ENCODE data around the gene MAPK8IP3. TPM values are rescaled to one million over a fixed set of nuclear protein-coding genes. Genes with fewer than 3 reads are reported as not detected.

MAPK8IP3 gene
- total RNA-seq, 2 donors from 2014 or later: 59.9 to 106 TPM

DNA sequence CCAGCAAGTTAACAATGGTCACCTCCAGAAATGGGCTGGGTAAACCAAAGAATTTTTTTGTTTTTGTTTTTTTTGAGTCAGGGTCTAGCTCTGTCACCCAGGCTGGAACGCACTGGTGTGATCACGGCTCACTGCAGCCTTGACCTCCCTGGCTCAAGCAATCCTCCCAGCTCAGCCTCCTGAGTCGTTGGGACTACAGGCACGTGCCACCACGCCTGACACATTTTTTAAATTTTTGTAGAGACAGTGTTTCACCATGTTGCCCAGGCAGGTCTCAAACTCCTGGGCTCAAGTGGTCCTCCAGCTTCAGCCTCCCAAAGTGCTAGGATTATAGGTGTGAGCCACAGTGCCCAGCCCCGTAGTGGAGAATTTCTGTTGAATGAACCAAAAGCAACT, 74.7 kb downstream of the MAPK8IP3 start:
- no peak for ATAC-seq (replicated peaks)
- Mint-ChIP-seq H3K4me3 (peak overlapping the region; percentile 89), H3K36me3 (ENCODE audit: low read depth) (peaks cover 14% of the 10 kb centered on the region)

DNA sequence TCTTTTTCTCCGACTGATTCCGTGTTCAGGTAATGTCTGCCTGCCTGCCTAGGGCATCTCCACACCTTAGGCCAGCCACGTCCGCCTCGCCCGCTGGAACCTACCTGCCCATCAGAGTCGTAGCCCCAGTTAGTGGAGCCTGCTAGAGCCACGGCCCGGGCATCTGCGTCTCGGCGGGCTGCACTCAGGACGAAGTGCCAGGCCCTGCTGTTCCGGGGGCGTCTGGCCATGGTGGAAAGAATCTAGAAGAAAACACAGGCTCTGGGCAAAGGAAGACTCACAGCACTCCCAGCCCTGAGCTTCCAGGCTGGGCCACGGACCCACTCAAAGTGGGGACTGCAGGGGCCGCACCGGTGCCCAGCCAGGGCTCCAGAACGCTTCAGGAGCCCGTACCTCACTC, 75.3 kb downstream of the MAPK8IP3 start:
- no peak for ATAC-seq (replicated peaks)

More for the DNA sequence above, 74.7 kb downstream of the MAPK8IP3 start:
- H3K27ac Mint-ChIP-seq: no peak overlapping the region
- H3K9me3 Mint-ChIP-seq: no peaks in the 10 kb centered on the region
- H3K4me1 Mint-ChIP-seq: no peaks in the 10 kb centered on the region
- H3K27me3 Mint-ChIP-seq: no peaks in the 10 kb centered on the region

DNA sequence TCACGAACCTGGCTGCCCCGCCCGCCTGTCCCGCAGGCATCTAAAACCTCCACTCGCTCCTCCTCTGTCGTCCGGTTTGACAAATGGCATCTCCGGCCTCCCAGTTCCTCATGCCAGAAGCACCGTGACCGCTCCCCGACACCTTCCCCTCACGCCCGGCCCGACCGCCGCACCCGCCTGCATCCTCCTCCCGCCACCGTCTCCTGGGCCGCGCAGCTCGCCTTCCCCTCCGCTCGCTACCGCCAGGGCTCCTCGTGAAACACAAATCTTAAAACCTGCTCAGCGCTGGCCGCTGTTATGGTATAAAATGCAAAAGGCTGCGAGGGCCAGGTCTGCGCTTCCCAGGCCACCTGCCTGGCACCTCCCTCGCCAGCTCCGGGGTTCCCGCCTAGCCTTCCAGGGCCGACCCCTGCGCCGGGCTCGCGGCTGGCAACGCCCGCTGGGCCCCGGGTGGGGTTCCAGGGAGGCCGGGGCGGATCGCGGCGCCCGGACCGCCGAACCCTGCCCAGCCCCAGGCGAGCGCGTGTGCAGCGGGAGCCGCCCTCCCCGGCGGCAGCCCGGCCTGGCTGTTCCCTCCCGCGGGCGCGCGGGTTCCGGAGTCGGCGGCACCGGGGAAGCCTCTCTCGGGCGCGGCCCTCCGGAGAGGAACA, 75.9 kb downstream of the MAPK8IP3 start:
- peak overlapping the region; percentile 67 for H3K27ac Mint-ChIP-seq
- H3K36me3 Mint-ChIP-seq (ENCODE audit: low read depth): peaks cover 14% of the 10 kb centered on the region
- ATAC-seq (replicated peaks): no peak
- no peaks in the 10 kb centered on the region for H3K27me3 Mint-ChIP-seq
- no peaks in the 10 kb centered on the region for H3K9me3 Mint-ChIP-seq
- no peaks in the 10 kb centered on the region for H3K4me1 Mint-ChIP-seq
- H3K4me3 Mint-ChIP-seq: peak overlapping the region; percentile 89

More for the DNA sequence above, 75.3 kb downstream of the MAPK8IP3 start:
- peak overlapping the region; percentile 89 for H3K4me3 Mint-ChIP-seq
- H3K36me3 Mint-ChIP-seq (ENCODE audit: low read depth): peaks cover 14% of the 10 kb centered on the region
- no peaks in the 10 kb centered on the region for H3K27me3 Mint-ChIP-seq
- H3K27ac Mint-ChIP-seq: peak overlapping the region; percentile 67
- H3K4me1 Mint-ChIP-seq: no peaks in the 10 kb centered on the region
- H3K9me3 Mint-ChIP-seq: no peaks in the 10 kb centered on the region

DNA sequence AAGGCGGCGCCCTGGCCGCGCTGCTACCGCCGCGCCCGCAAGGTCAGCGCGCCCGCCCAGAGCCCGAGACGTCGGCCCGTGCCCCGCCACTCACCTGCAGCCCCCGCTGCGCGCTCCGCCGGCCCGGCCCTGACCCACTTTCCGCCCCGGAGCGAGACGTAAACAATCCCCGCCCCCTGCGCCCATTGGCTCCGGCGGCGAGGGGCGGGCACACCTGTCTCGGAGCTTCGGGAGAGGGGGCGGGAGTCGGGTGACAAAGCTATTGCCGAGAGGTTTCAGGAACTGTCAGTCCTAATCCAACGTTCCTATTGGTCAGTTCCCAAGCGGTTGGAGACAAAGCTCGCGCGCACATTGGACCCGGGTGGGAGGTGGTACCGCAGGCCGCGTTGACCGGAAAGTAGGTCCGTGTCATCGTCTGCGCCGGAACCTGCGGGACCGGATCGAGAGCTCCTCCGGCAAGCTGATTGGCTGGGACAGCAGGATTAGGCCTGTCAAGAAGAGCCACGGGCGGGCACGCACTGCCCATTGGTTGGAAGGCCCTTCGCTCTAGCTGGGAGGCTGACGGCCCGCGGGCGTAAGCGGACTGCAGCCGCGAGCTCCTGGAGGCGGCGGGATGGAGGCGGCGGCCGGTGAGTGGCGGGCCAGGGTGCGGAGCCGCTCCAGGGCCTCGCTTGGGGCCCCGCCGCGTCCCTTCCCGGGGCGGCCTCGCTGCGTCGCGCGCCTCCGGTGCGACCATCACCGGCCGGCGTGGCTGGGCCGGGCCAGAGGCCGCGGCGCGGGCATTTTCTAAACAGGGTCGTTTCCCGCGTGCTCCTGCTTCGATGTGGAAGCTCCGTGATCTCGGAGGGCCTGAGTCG, 76.6 kb downstream of the MAPK8IP3 start, which contains the start of the genes NUBP2 and SPSB3:
Gene NUBP2 (plus strand): TSS at position 553 of the 857 bp plus-strand sequence. CDS start 61 bp downstream, at position 614.
Gene SPSB3 (minus strand): TSS at position 164 of the 857 bp plus-strand sequence. CDS start 1,088 bp downstream, outside the sequence.
- Mint-ChIP-seq H3K4me3 (peak within 1 kb of the TSS; percentile 89), H3K36me3 (ENCODE audit: low read depth) (peaks cover 14% of the 10 kb centered on the region), H3K27ac (peak within 1 kb of the TSS; percentile 88), H3K4me1 (no peaks in the 10 kb centered on the region), H3K27me3 (no peaks in the 10 kb centered on the region), H3K9me3 (no peaks in the 10 kb centered on the region)
- peak; percentile 94 for ATAC-seq (replicated peaks)

DNA sequence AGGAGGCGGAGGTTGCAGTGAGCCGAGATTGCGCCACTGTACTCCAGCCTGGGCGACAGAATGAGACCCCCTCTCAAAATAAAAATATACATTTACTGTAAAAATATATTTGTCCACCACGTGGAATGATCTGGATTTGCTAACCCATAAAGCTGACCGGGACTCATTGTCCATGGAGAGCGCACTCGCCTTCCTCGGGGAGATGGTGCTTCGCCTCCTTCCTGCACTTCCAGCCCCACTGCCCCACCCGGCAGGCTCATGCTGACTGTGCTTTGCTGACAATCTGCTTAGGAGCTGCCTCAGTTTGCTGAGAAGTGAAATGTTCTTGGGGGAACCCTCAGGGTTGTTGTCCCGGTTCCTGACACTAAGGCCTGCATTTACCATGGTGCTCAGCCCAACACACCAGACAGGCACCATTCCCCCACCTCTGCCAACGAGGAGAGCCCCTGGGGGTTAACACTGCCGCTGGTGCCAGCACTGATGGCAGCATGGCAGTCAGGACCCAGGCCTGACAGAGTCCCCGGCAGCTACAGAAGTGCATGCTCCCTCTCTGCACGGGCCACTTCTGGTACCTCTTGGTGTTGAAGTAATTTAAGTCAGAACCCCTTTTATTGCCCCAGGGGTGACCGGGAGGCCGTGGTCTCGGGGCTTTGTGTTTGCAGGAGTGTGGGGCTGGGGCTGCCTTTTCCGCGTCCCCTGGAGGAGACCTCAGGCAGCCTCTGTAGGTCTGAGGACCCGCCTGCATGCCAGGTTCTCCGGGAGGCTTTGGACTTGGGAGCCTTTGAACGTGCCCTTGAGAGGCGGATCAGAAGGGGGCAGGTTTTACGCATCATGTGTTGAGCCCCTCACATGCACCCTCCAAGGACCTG, 79.2 kb downstream of the MAPK8IP3 start:
- H3K36me3 Mint-ChIP-seq (ENCODE audit: low read depth): peaks cover 21% of the 10 kb centered on the region
- H3K27me3 Mint-ChIP-seq: no peaks in the 10 kb centered on the region
- H3K9me3 Mint-ChIP-seq: no peaks in the 10 kb centered on the region
- peaks cover 3% of the 10 kb centered on the region for H3K4me1 Mint-ChIP-seq
- no peak overlapping the region for H3K27ac Mint-ChIP-seq
- peak overlapping the region; percentile 50 for H3K4me3 Mint-ChIP-seq
- no peak for ATAC-seq (replicated peaks)

DNA sequence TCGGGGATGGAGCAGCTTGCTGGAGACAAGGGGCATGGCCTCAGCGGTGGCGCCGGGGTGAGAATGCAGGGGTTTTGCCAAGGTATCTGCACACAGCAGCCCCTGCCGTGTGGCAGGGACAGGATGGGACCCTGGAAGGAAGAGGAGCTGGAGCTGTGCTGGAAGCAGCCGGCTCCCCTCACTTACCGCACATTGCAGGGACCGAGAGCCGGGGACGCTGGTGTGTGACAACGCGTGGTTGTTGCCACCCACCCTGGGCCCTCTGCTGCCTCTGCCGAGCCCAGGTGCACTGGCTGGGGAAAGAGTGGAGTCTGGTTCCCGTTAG, 79.8 kb downstream of the MAPK8IP3 start:
- H3K4me1 Mint-ChIP-seq: peaks cover 3% of the 10 kb centered on the region
- H3K36me3 Mint-ChIP-seq (ENCODE audit: low read depth): peaks cover 20% of the 10 kb centered on the region
- H3K9me3 Mint-ChIP-seq: no peaks in the 10 kb centered on the region
- no peaks in the 10 kb centered on the region for H3K27me3 Mint-ChIP-seq
- H3K4me3 Mint-ChIP-seq: no peak overlapping the region
- no peak overlapping the region for H3K27ac Mint-ChIP-seq
- no peak for ATAC-seq (replicated peaks)

DNA sequence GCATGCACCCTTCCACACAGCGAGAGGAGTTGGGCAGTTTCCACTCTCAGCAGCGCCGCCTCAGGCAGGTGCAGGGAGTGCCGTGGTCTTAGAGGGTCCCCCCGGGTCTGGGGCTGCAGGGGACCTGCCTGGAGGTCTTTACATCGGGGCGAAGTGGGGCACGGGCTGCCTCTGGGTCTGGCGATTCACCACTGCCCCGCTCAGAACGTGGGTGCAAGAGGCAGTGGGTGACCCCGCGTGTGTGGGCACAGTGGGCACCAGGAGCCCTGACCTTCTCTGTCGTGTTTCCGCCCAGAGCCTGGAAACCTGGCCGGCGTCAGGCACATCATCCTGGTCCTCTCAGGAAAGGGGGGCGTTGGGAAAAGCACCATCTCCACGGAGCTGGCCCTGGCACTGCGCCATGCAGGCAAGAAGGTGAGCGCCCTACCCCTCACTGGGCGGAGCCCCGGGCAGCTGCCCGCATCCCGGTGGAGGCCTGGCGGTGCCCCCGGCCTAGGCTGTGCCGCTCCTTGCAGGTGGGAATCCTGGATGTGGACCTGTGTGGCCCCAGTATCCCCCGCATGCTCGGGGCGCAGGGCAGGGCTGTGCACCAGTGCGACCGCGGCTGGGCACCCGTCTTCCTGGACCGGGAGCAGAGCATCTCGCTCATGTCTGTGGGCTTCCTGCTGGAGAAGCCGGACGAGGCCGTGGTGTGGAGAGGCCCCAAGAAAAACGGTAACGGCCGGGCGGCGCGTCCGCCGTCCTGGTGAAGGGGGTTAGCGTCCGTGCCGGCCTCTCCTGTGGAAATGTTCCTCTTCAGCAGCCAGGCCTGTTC, 80.5 kb downstream of the MAPK8IP3 start:
- H3K4me3 Mint-ChIP-seq: no peak overlapping the region
- H3K27ac Mint-ChIP-seq: no peak overlapping the region
- no peak for ATAC-seq (replicated peaks)
- H3K9me3 Mint-ChIP-seq: no peaks in the 10 kb centered on the region
- H3K36me3 Mint-ChIP-seq (ENCODE audit: low read depth): peaks cover 13% of the 10 kb centered on the region
- peaks cover 3% of the 10 kb centered on the region for H3K4me1 Mint-ChIP-seq
- H3K27me3 Mint-ChIP-seq: no peaks in the 10 kb centered on the region

DNA sequence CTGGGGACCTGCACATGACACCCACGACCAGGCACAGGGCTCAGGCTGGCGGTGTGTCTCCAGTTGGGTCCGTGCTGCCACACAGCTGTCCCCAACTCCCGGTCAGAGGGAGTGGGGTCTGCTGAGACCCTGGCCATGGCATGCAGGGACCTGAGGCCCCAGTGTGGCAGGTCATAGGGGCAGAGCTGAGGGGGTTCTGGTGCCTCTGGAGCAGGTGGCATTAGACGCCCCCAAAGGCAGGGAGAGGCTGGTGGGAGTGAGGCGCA, 81.0 kb downstream of the MAPK8IP3 start:
- H3K36me3 Mint-ChIP-seq (ENCODE audit: low read depth): peaks cover 13% of the 10 kb centered on the region
- ATAC-seq (replicated peaks): no peak
- peaks cover 3% of the 10 kb centered on the region for H3K4me1 Mint-ChIP-seq
- H3K4me3 Mint-ChIP-seq: no peak overlapping the region
- H3K9me3 Mint-ChIP-seq: no peaks in the 10 kb centered on the region
- no peak overlapping the region for H3K27ac Mint-ChIP-seq
- no peaks in the 10 kb centered on the region for H3K27me3 Mint-ChIP-seq

DNA sequence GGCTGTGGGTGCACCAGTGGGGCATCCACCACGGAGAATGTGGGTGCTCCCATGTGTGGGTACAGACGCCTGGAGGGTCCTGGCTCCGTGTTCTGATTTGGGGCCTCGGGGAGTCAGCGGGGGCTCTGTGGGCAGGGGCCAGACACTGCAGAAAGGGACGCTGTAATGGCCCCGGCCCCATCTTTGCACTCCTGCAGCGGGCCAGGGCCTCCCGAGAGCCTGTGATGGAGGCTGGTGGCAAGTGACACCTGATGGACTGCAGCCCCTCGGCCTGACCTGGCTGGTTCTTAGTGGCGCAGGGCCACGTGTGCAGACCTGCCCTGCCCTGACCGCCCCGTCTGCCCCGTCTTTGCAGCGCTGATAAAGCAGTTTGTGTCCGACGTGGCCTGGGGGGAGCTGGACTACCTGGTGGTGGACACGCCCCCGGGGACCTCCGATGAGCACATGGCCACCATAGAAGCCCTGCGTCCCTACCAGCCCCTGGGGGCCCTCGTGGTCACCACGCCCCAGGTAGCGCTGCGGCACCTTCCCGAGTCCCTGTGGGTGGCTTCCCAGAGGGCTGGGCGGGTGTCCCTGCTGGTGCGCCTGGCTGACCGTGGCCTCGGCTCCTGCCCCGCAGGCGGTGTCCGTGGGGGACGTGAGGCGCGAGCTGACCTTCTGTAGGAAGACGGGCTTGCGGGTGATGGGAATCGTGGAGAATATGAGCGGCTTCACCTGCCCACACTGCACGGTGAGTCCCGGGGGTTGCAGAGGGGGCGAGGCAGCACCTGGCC, 81.5 kb downstream of the MAPK8IP3 start:
- H3K36me3 Mint-ChIP-seq (ENCODE audit: low read depth): peaks cover 13% of the 10 kb centered on the region
- no peaks in the 10 kb centered on the region for H3K27me3 Mint-ChIP-seq
- no peak for ATAC-seq (replicated peaks)
- no peak overlapping the region for H3K4me3 Mint-ChIP-seq
- H3K27ac Mint-ChIP-seq: no peak overlapping the region
- H3K4me1 Mint-ChIP-seq: peaks cover 3% of the 10 kb centered on the region
- H3K9me3 Mint-ChIP-seq: no peaks in the 10 kb centered on the region

DNA sequence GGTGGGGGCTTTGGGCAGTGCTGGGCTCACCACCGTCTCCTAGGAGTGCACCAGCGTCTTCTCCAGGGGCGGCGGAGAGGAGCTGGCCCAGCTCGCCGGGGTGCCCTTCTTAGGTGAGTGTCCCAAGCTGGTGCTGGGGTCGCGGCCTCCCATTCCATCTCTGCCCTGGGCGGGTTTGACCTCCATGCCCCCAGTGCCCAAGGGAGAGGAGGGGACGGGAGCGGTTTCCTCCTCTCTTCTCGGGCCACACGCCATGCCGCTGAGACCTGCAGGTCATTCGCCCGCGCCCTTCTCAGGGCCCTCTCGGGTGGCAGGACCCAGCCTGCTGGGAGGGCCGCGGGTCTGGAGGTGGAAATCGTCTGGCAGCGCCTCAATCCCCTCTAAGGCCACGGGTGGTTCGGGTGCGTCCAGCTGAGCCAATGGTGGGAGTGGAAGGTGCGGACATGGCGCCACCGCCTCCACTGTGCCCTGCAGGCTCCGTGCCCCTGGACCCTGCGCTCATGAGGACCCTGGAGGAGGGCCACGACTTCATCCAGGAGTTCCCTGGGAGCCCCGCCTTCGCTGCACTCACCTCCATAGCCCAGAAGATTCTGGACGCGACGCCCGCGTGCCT, 82.2 kb downstream of the MAPK8IP3 start:
- Mint-ChIP-seq H3K27ac (no peak overlapping the region), H3K36me3 (ENCODE audit: low read depth) (peaks cover 13% of the 10 kb centered on the region), H3K9me3 (no peaks in the 10 kb centered on the region), H3K4me1 (peaks cover 3% of the 10 kb centered on the region), H3K4me3 (no peak overlapping the region), H3K27me3 (no peaks in the 10 kb centered on the region)
- no peak for ATAC-seq (replicated peaks)

DNA sequence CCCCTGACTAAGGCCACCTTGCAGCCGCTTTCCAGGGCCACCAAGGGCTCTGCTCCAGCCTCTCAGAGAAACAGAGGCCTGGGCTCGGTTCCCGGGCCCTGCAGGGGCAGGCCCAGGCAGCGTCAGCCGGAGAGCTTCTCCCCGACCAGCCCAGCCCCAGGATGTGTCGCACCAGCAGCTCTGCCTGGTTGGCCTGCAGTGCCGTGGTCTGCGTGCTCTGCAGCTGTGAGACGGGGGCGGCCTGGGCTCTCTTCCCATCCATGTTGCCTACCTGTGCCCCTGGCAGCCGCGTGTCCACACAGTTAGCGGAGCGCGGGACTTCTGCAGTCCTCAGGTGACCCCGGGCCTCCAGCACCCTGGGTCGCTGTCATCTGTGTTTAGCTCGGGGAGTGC, 82.7 kb downstream of the MAPK8IP3 start:
- Mint-ChIP-seq H3K36me3 (ENCODE audit: low read depth) (peaks cover 13% of the 10 kb centered on the region), H3K4me1 (peaks cover 3% of the 10 kb centered on the region), H3K4me3 (no peak overlapping the region), H3K27ac (no peak overlapping the region), H3K9me3 (no peaks in the 10 kb centered on the region), H3K27me3 (no peaks in the 10 kb centered on the region)
- ATAC-seq (replicated peaks): no peak

DNA sequence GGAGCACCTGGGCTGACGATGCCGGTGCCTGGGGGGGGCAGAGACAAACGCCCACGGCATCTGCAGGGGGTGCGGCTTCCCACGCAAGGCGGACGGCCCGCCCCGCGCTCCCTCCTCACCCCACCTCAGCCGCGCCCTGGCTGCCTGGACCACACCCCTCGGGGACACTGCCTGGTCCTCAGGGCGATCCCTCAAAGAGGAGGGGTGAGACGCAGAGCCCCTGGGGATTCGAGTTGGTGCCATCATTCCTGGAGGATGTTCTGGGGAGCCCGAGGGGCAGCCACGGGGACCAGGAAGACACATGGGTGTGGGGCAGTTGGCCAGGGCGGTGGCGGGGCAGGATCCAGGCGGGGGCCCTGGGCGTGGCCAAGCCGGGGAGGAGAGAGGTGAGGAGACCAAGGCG, 83.6 kb downstream of the MAPK8IP3 start:
- ATAC-seq (replicated peaks): no peak
- H3K36me3 Mint-ChIP-seq (ENCODE audit: low read depth): peaks cover 13% of the 10 kb centered on the region
- no peaks in the 10 kb centered on the region for H3K9me3 Mint-ChIP-seq
- no peaks in the 10 kb centered on the region for H3K27me3 Mint-ChIP-seq
- peaks cover 3% of the 10 kb centered on the region for H3K4me1 Mint-ChIP-seq
- no peak overlapping the region for H3K27ac Mint-ChIP-seq
- H3K4me3 Mint-ChIP-seq: no peak overlapping the region

DNA sequence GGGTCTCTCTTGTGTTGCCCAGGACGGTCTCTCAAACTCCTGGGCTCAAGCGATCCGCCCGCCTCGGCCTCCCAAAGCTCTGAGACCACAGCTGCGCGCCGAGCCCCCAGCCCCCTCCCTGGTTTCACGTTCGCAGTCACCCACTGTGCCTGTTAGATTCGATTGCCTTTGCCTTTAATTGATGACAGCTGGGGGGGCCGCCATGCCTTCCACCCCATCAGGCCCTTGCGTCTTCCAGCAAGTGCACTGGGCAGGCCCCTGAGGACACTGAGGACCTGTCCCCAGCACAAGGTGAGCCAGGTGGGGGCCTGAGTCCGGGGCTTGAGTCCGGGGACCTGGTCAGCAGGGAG, 84.2 kb downstream of the MAPK8IP3 start:
- Mint-ChIP-seq H3K4me1 (peaks cover 3% of the 10 kb centered on the region), H3K27me3 (no peaks in the 10 kb centered on the region), H3K4me3 (no peak overlapping the region), H3K9me3 (no peaks in the 10 kb centered on the region), H3K27ac (no peak overlapping the region), H3K36me3 (ENCODE audit: low read depth) (peaks cover 9% of the 10 kb centered on the region)
- ATAC-seq (replicated peaks): no peak

Measured in activated T-helper 17 cell treated with anti-CD3 and anti-CD28 coated beads, Interleukin-2, amount 50 U/mL, for 72 hours (primary cell).